PC-9 (cell line): ENCODE data around the gene PAN3.

ENCODE experiments used
- EZH2 ChIP-seq: fragments of 200-600 bp; sonication (generic); IDR thresholded peaks from 2 replicates; pipeline ENCODE4 v1.8.0; 2017; ENCODE audit warnings: antibody characterized with exemption, low read depth
- TF ChIP-seq, protein P1 (sequence below): fragments of 200-600 bp; sonication (generic); conservative IDR thresholded peaks from 2 replicates; pipeline ENCODE4 v1.6.1; 2017; ENCODE audit warnings: mixed run types, antibody characterized with exemption, mild to moderate bottlenecking, moderate library complexity

DNA sequence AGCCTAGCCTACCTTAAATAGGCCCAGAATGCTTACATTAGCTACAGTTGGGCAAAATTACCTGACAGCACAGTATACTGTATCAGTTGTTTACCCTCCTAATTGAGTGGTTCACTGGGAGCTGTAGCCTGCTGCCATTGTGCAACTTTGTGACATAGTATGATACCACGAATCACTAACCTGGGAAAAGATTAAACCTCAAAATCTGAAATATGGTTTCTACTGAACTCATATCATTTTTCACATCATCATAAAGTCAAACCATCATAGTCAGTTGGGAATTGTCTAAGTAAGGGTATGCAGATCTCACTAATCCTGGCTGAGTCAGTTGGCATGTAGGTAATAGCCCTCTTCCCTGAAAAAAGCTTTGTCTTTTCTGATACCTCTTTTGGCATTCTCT, 9.2 kb downstream of the PAN3 start:
- TF ChIP-seq, protein P1, sequence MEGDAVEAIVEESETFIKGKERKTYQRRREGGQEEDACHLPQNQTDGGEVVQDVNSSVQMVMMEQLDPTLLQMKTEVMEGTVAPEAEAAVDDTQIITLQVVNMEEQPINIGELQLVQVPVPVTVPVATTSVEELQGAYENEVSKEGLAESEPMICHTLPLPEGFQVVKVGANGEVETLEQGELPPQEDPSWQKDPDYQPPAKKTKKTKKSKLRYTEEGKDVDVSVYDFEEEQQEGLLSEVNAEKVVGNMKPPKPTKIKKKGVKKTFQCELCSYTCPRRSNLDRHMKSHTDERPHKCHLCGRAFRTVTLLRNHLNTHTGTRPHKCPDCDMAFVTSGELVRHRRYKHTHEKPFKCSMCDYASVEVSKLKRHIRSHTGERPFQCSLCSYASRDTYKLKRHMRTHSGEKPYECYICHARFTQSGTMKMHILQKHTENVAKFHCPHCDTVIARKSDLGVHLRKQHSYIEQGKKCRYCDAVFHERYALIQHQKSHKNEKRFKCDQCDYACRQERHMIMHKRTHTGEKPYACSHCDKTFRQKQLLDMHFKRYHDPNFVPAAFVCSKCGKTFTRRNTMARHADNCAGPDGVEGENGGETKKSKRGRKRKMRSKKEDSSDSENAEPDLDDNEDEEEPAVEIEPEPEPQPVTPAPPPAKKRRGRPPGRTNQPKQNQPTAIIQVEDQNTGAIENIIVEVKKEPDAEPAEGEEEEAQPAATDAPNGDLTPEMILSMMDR = no peak
- no peak for TF ChIP-seq EZH2
